ENCODE results near the gene ZNF605.
"Not testable (repeated sequence)": the region's sequence is repeated elsewhere in the genome, so short reads cannot be mapped to it uniquely, and the experiment has no call there.

DNA sequence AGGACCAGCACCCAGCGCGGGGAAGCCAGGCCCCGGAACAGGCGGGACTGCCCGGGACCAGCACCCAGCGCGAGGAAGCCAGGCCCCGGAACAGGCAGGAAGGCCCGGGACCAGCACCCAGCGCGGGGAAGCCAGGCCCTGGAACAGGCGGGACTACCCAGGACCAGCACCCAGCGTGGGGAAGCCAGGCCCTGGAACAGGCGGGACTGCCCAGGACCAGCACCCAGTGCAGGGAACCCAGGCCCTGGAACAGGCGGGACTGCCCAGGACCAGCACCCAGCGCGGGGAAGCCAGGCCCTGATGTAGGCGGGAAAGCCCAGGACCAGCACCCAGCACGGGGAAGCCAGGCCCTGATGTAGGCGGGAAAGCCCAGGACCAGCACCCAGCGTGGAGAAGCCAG, 81.5 kb downstream of the ZNF605 start:
- not testable (repeated sequence) for TF ChIP-seq EZH2 (IDR thresholded peaks at IDR 0.05; ENCODE audit: borderline replicate concordance, low read depth, low read length, severe bottlenecking); POLR2A (IDR thresholded peaks at IDR 0.05; ENCODE audit: low read depth, low read length); POLR2AphosphoS5 (IDR thresholded peaks at IDR 0.05; ENCODE audit: insufficient read depth, low read depth, low read length); GATA2 (IDR thresholded peaks at IDR 0.05; ENCODE audit: insufficient read depth, insufficient read length, low read depth, low read length); MYC (IDR thresholded peaks at IDR 0.05; ENCODE audit: low read depth, low read length); JUN (IDR thresholded peaks at IDR 0.05; ENCODE audit: borderline replicate concordance, insufficient read depth, insufficient read length, low read depth); FOS (IDR thresholded peaks at IDR 0.05; ENCODE audit: borderline replicate concordance, insufficient read depth, low read length)
- TF ChIP-seq, protein P1, sequence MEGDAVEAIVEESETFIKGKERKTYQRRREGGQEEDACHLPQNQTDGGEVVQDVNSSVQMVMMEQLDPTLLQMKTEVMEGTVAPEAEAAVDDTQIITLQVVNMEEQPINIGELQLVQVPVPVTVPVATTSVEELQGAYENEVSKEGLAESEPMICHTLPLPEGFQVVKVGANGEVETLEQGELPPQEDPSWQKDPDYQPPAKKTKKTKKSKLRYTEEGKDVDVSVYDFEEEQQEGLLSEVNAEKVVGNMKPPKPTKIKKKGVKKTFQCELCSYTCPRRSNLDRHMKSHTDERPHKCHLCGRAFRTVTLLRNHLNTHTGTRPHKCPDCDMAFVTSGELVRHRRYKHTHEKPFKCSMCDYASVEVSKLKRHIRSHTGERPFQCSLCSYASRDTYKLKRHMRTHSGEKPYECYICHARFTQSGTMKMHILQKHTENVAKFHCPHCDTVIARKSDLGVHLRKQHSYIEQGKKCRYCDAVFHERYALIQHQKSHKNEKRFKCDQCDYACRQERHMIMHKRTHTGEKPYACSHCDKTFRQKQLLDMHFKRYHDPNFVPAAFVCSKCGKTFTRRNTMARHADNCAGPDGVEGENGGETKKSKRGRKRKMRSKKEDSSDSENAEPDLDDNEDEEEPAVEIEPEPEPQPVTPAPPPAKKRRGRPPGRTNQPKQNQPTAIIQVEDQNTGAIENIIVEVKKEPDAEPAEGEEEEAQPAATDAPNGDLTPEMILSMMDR (IDR thresholded peaks at IDR 0.05; ENCODE audit: extremely low read depth in 1 of 2, insufficient read depth in 1 of 2, low read depth in 1 of 2, low read length in 2 of 2): not testable (repeated sequence)
- TF ChIP-seq, protein P2, sequence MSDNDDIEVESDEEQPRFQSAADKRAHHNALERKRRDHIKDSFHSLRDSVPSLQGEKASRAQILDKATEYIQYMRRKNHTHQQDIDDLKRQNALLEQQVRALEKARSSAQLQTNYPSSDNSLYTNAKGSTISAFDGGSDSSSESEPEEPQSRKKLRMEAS (IDR thresholded peaks at IDR 0.05; ENCODE audit: insufficient read depth, insufficient read length): not testable (repeated sequence)
